OCI-LY7 (cell line): ENCODE measurements around the gene NFATC2.

Experiments used
- EZH2phosphoT487 ChIP-seq: fragments of 200-600 bp; sonication (generic); IDR thresholded peaks from 2 replicates; pipeline ENCODE4 v1.6.1; 2018; ENCODE audit warnings: low read depth, borderline replicate concordance, mild to moderate bottlenecking, mixed run types, antibody characterized with exemption, low read length, moderate library complexity, mixed read lengths
- TF ChIP-seq, protein P1 (sequence below): fragments of 200-600 bp; sonication (generic); conservative IDR thresholded peaks from 2 replicates; pipeline ENCODE4 v1.5.1; 2014; ENCODE audit warnings: mild to moderate bottlenecking, antibody characterized with exemption, low read length, moderate library complexity, mixed read lengths

DNA sequence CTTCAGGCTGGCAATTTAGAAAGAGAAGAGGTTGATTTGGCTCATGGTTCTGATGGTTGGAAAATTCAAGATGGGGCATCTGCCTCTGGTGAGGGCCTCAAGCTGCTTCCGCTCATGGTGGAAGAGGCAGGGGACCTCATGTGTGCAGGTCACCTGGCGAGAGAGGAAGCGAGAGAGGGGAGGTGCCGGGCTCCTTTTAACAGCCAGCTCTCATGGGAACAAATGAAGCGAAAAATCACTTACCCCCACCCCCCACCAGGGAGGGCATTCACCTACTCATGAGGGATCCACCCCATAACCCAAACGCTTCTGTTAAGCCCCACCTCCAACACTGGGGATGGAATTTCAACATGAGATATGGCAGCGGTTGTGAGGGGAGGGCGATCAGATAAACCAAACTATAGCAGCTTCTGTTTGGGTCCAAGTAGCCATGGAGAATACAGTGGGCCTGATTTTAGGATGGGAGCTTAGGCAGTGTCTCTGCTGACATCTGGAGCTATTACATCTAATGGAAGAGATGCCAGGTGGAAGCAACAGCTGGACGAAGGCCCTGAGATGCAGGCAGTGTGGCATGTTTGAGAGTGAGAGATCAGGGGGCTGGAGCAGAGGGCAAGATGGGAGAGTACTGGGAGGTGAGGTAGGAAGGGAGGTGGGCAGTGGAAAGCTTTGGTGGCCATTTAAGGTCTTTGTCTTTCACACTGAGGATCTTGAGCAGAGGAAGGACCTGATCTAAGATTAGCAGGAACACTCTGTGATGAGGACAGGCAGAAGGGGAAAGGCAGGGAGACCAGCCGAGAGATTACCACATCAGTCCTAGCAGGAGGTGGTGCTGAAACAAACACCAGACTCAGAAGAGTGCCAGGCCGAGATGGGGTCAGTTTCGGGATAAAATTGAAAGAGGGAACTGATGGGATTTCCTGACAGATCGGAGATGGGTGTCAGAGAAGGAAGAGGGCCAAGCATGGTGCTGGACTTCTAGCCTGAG, 161.8 kb downstream of the NFATC2 start:
- TF ChIP-seq, protein P1, sequence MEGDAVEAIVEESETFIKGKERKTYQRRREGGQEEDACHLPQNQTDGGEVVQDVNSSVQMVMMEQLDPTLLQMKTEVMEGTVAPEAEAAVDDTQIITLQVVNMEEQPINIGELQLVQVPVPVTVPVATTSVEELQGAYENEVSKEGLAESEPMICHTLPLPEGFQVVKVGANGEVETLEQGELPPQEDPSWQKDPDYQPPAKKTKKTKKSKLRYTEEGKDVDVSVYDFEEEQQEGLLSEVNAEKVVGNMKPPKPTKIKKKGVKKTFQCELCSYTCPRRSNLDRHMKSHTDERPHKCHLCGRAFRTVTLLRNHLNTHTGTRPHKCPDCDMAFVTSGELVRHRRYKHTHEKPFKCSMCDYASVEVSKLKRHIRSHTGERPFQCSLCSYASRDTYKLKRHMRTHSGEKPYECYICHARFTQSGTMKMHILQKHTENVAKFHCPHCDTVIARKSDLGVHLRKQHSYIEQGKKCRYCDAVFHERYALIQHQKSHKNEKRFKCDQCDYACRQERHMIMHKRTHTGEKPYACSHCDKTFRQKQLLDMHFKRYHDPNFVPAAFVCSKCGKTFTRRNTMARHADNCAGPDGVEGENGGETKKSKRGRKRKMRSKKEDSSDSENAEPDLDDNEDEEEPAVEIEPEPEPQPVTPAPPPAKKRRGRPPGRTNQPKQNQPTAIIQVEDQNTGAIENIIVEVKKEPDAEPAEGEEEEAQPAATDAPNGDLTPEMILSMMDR = no peak
- TF ChIP-seq EZH2phosphoT487 = no peak
